ENCODE measurements around the gene MED13L.

MED13L gene

DNA sequence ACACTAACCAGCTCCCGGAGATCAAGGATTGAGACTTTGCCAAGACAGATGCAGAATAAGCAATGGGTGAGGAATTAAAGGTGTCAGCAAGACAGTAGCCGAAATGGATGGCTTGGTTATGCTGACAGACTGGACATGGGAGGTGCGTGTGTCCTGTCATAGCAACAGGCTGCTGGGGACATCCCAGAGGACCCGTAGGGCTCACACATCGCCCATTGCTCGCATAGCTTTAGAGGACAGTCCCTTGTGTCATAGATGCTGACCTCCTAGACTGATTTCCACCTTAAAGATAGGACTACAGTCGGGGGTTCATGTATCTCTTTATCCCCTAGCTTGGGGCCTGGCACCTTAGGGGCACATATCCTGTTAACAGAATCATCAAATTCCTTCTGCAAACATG lies 324.5 kb downstream of the MED13L start:
- WGBS (ENCODE audit: insufficient coverage, insufficient read length): no CpG with 5 or more reads among the region's 7 CpGs
- Histone ChIP-seq H3K27ac (ENCODE audit: low read length) (no peak overlapping the region), H3K4me3 (ENCODE audit: low read length) (no peak overlapping the region), H3K27me3 (ENCODE audit: control insufficient read depth, insufficient read depth, low read length) (no peaks in the 10 kb centered on the region), H3K4me1 (ENCODE audit: control insufficient read depth, insufficient read depth, low read length) (no peaks in the 10 kb centered on the region; the same call in 1 of the 2 replicates), H3K36me3 (ENCODE audit: control insufficient read depth, insufficient read depth, low read length) (no peaks in the 10 kb centered on the region), H3K9me3 (ENCODE audit: control insufficient read depth, insufficient read depth, low read length) (no peaks in the 10 kb centered on the region)
- DNase-seq (ENCODE audit: low read depth, low spot score): no peak

DNA sequence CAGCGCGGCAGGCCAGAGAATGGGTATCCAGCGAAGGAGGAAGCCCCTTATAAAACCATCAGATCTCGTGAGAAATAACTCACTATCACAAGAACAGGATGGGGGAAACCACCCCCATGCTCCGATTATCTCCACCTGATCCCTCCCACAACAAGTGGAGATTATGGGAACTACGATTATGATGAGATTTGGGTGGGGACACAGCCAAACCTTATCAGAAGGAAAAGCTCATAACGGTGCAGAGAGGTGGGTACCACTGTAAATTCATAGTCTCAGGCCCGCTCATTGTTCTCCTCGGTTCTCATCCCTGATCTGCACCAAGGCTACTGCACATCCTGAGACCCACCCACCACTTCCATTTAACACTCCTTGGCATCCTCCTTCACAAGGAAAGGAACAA lies 326.5 kb downstream of the MED13L start:
- Histone ChIP-seq H3K4me1 (ENCODE audit: control insufficient read depth, insufficient read depth, low read length) (no peaks in the 10 kb centered on the region; the same call in 1 of the 2 replicates), H3K27ac (ENCODE audit: low read length) (no peak overlapping the region), H3K36me3 (ENCODE audit: control insufficient read depth, insufficient read depth, low read length) (no peaks in the 10 kb centered on the region), H3K27me3 (ENCODE audit: control insufficient read depth, insufficient read depth, low read length) (no peaks in the 10 kb centered on the region), H3K4me3 (ENCODE audit: low read length) (no peak overlapping the region), H3K9me3 (ENCODE audit: control insufficient read depth, insufficient read depth, low read length) (no peaks in the 10 kb centered on the region)
- no peak for DNase-seq (ENCODE audit: low read depth, low spot score)
- no CpG with 5 or more reads among the region's 9 CpGs for WGBS (ENCODE audit: insufficient coverage, insufficient read length)

- no peak for DNase-seq (ENCODE audit: low read depth, low spot score)
- Histone ChIP-seq H3K9me3 (ENCODE audit: control insufficient read depth, insufficient read depth, low read length) (no peaks in the 10 kb centered on the region), H3K27ac (ENCODE audit: low read length) (no peak overlapping the region), H3K27me3 (ENCODE audit: control insufficient read depth, insufficient read depth, low read length) (no peaks in the 10 kb centered on the region), H3K4me1 (ENCODE audit: control insufficient read depth, insufficient read depth, low read length) (no peaks in the 10 kb centered on the region; the same call in 1 of the 2 replicates), H3K36me3 (ENCODE audit: control insufficient read depth, insufficient read depth, low read length) (no peaks in the 10 kb centered on the region), H3K4me3 (ENCODE audit: low read length) (no peak overlapping the region)
- WGBS (ENCODE audit: insufficient coverage, insufficient read length): no CpG with 5 or more reads among the region's 8 CpGs
Measured at GRCh38 chr12:115949675-115950074, 327.8 kb downstream of the MED13L start.

GRCh38 chr12:115947696-115948062 lies 329.8 kb downstream of the MED13L start:
- WGBS (ENCODE audit: insufficient coverage, insufficient read length): no CpG with 5 or more reads among the region's 12 CpGs
- no peaks in the 10 kb centered on the region for H3K4me1 ChIP-seq (ENCODE audit: control insufficient read depth, insufficient read depth, low read length)
- H3K36me3 ChIP-seq (ENCODE audit: control insufficient read depth, insufficient read depth, low read length): no peaks in the 10 kb centered on the region
- DNase-seq (ENCODE audit: low read depth, low spot score): no peak
- H3K27ac ChIP-seq (ENCODE audit: low read length): no peak overlapping the region
- no peak overlapping the region for H3K4me3 ChIP-seq (ENCODE audit: low read length)
- no peaks in the 10 kb centered on the region for H3K9me3 ChIP-seq (ENCODE audit: control insufficient read depth, insufficient read depth, low read length)
- H3K27me3 ChIP-seq (ENCODE audit: control insufficient read depth, insufficient read depth, low read length): no peaks in the 10 kb centered on the region

GRCh38 chr12:115946867-115947695 lies 330.4 kb downstream of the MED13L start:
- no peaks in the 10 kb centered on the region for H3K27me3 ChIP-seq (ENCODE audit: control insufficient read depth, insufficient read depth, low read length)
- no peak for DNase-seq (ENCODE audit: low read depth, low spot score)
- no peak overlapping the region for H3K27ac ChIP-seq (ENCODE audit: low read length)
- WGBS (ENCODE audit: insufficient coverage, insufficient read length): no CpG with 5 or more reads among the region's 19 CpGs
- no peaks in the 10 kb centered on the region for H3K36me3 ChIP-seq (ENCODE audit: control insufficient read depth, insufficient read depth, low read length)
- H3K4me1 ChIP-seq (ENCODE audit: control insufficient read depth, insufficient read depth, low read length): no peaks in the 10 kb centered on the region
- no peaks in the 10 kb centered on the region for H3K9me3 ChIP-seq (ENCODE audit: control insufficient read depth, insufficient read depth, low read length)
- no peak overlapping the region for H3K4me3 ChIP-seq (ENCODE audit: low read length)

GRCh38 chr12:115946092-115946491 lies 331.4 kb downstream of the MED13L start:
- WGBS (ENCODE audit: insufficient coverage, insufficient read length): no CpG with 5 or more reads among the region's 6 CpGs
- no peak overlapping the region for H3K4me3 ChIP-seq (ENCODE audit: low read length)
- H3K36me3 ChIP-seq (ENCODE audit: control insufficient read depth, insufficient read depth, low read length): no peaks in the 10 kb centered on the region
- H3K27ac ChIP-seq (ENCODE audit: low read length): no peak overlapping the region
- no peak for DNase-seq (ENCODE audit: low read depth, low spot score)
- H3K9me3 ChIP-seq (ENCODE audit: control insufficient read depth, insufficient read depth, low read length): no peaks in the 10 kb centered on the region
- no peaks in the 10 kb centered on the region for H3K4me1 ChIP-seq (ENCODE audit: control insufficient read depth, insufficient read depth, low read length)
- no peaks in the 10 kb centered on the region for H3K27me3 ChIP-seq (ENCODE audit: control insufficient read depth, insufficient read depth, low read length)

GRCh38 chr12:115945491-115945885 lies 332.0 kb downstream of the MED13L start:
- Histone ChIP-seq H3K4me1 (ENCODE audit: control insufficient read depth, insufficient read depth, low read length) (no peaks in the 10 kb centered on the region), H3K4me3 (ENCODE audit: low read length) (no peak overlapping the region), H3K27ac (ENCODE audit: low read length) (no peak overlapping the region), H3K27me3 (ENCODE audit: control insufficient read depth, insufficient read depth, low read length) (no peaks in the 10 kb centered on the region), H3K36me3 (ENCODE audit: control insufficient read depth, insufficient read depth, low read length) (no peaks in the 10 kb centered on the region), H3K9me3 (ENCODE audit: control insufficient read depth, insufficient read depth, low read length) (no peaks in the 10 kb centered on the region)
- WGBS (ENCODE audit: insufficient coverage, insufficient read length): no CpG with 5 or more reads among the region's 5 CpGs
- DNase-seq (ENCODE audit: low read depth, low spot score): no peak

GRCh38 chr12:115944837-115945490 lies 332.5 kb downstream of the MED13L start:
- H3K4me1 ChIP-seq (ENCODE audit: control insufficient read depth, insufficient read depth, low read length): no peaks in the 10 kb centered on the region; the same call in 1 of the 2 replicates
- no peaks in the 10 kb centered on the region for H3K27me3 ChIP-seq (ENCODE audit: control insufficient read depth, insufficient read depth, low read length)
- DNase-seq (ENCODE audit: low read depth, low spot score): no peak
- no peaks in the 10 kb centered on the region for H3K36me3 ChIP-seq (ENCODE audit: control insufficient read depth, insufficient read depth, low read length)
- no peak overlapping the region for H3K4me3 ChIP-seq (ENCODE audit: low read length)
- no peaks in the 10 kb centered on the region for H3K9me3 ChIP-seq (ENCODE audit: control insufficient read depth, insufficient read depth, low read length)
- H3K27ac ChIP-seq (ENCODE audit: low read length): no peak overlapping the region
- no CpG with 5 or more reads among the region's 24 CpGs for WGBS (ENCODE audit: insufficient coverage, insufficient read length)

DNA sequence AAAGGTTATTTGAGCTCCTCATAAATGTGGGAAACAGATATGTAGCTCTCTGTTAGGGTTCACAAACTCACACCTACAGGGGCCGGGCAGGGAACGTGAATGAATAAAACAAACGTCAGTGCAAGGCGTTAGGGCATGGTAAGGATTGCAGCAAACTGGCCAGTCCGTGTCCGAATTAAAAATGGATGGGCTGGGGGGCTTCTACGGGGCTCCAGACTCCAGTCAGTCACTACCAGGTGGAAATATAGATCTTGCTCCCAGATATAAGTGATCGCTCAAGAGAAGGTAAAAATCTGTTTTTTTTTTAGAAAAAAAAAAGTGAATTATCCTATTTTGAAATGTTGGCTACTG lies 333.1 kb downstream of the MED13L start:
- WGBS (ENCODE audit: insufficient coverage, insufficient read length): no CpG with 5 or more reads among the region's 8 CpGs
- Histone ChIP-seq H3K27ac (ENCODE audit: low read length) (no peak overlapping the region), H3K4me1 (ENCODE audit: control insufficient read depth, insufficient read depth, low read length) (no peaks in the 10 kb centered on the region; the same call in 1 of the 2 replicates), H3K4me3 (ENCODE audit: low read length) (no peak overlapping the region), H3K27me3 (ENCODE audit: control insufficient read depth, insufficient read depth, low read length) (no peaks in the 10 kb centered on the region), H3K36me3 (ENCODE audit: control insufficient read depth, insufficient read depth, low read length) (no peaks in the 10 kb centered on the region), H3K9me3 (ENCODE audit: control insufficient read depth, insufficient read depth, low read length) (no peaks in the 10 kb centered on the region)
- DNase-seq (ENCODE audit: low read depth, low spot score): no peak

DNA sequence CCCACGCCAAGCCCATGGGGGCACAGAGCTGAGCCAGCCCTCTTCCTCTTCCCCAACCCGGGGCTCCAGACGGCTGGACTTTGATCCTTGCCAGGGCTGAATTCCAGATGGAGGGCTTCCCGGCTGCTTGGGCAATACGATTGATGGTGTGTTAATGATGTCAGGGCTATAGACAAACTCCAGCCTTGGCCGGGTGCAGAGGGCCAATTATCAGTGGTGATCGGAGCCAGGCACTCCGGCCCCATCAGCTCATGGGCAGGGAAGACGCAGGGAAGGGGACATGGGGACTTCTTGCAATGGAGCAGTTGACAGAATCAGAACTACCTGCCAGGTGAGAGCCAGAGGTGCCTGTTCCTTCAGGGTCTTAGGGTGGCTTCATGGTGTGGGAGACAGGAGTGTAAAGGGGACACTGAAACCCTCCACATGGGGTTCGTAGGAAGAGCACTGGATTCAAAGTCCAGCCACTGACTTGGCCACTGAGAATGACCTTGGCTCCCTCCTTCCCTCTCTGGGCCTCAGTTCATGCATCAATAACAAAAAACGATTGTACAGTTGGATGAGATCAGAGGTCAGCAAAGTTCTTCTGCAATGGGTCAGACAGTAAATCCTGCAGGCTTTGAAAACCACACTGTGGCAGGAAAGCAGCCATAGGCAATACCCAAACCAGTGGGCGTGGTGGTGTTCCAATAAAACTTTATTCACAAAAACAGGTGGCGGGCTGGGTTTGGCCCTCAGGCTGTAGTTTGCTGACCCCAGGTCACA lies 333.7 kb downstream of the MED13L start:
- WGBS (ENCODE audit: insufficient coverage, insufficient read length): no CpG with 5 or more reads among the region's 13 CpGs
- Histone ChIP-seq H3K36me3 (ENCODE audit: control insufficient read depth, insufficient read depth, low read length) (no peaks in the 10 kb centered on the region), H3K4me1 (ENCODE audit: control insufficient read depth, insufficient read depth, low read length) (no peaks in the 10 kb centered on the region; the same call in 1 of the 2 replicates), H3K9me3 (ENCODE audit: control insufficient read depth, insufficient read depth, low read length) (no peaks in the 10 kb centered on the region), H3K27me3 (ENCODE audit: control insufficient read depth, insufficient read depth, low read length) (no peaks in the 10 kb centered on the region), H3K4me3 (ENCODE audit: low read length) (no peak overlapping the region), H3K27ac (ENCODE audit: low read length) (no peak overlapping the region)
- no peak for DNase-seq (ENCODE audit: low read depth, low spot score)

All from iPS DF 6.9 (cell line).